Transverse colon (tissue), 4 donors: ENCODE measurements around the gene ACP7. TPM values are rescaled to one million over a fixed set of nuclear protein-coding genes. Genes with fewer than 3 reads are reported as not detected.

Source experiments
- DNase-seq: peaks from one replicate; pipeline ENCODE4 v3.0.0-alpha.2; 2019
- H3K27ac ChIP-seq, 4 donors: fragments of 200-600 bp; sonication (generic); 2 replicates each; pipeline ENCODE4 v1.5.1; 2016 to 2018; ENCODE audit warnings: inconsistent platforms in 4 of 4
- H3K27me3 ChIP-seq: fragments of 200-600 bp; sonication (generic); 2 replicates; pipeline ENCODE4 v1.5.1; 2017; ENCODE audit warnings: inconsistent platforms
- H3K36me3 ChIP-seq, 4 donors: fragments of 200-600 bp; sonication (generic); 2 replicates each; pipeline ENCODE4 v1.5.1; 2017 to 2019; ENCODE audit warnings: inconsistent platforms in 4 of 4
- H3K4me1 ChIP-seq, 4 donors: fragments of 200-600 bp; sonication (generic); 2 replicates each; pipeline ENCODE4 v1.5.1; 2017 to 2020; ENCODE audit warnings: inconsistent platforms in 4 of 4
- H3K4me3 ChIP-seq, 4 donors: fragments of 200-600 bp; sonication (generic); 1 replicate in 1 of 4; 2 replicates in 3 of 4; pipeline versions ENCODE4 v1.5.1 to v1.6.1; 2017 to 2019; ENCODE audit warnings: inconsistent platforms in 4 of 4
- H3K9me3 ChIP-seq, 2 donors: fragments of 200-600 bp; sonication (generic); 2 replicates each; pipeline ENCODE4 v1.5.1; 2017 to 2019; ENCODE audit warnings: inconsistent platforms in 2 of 2
- CTCF ChIP-seq, 5 experiments: fragments of 200-600 bp in 3 of 5; fragments of 450-650 bp in 2 of 5; sonication (generic) in 3 of 5; IDR thresholded peaks; 1 replicate in 2 of 5; 2 replicates in 3 of 5; pipeline ENCODE4 v1.5.1; 2016 to 2017; ENCODE audit warnings: antibody characterized with exemption in 5 of 5, inconsistent platforms in 3 of 5, mild to moderate bottlenecking in 2 of 5, moderate library complexity in 1 of 5
- EP300 ChIP-seq: sonication (generic); formaldehyde crosslinking; IDR thresholded peaks from one replicate; pipeline ENCODE4 v1.6.1; 2017; ENCODE audit warnings: antibody characterized with exemption, low read depth
- POLR2A ChIP-seq: fragments of 450-650 bp; IDR thresholded peaks from one replicate; pipeline ENCODE4 v1.6.1; 2016; ENCODE audit warnings: antibody characterized with exemption, mild to moderate bottlenecking, moderate library complexity
- POLR2AphosphoS5 ChIP-seq, 3 donors: sonication (generic); formaldehyde crosslinking; IDR thresholded peaks; one replicate each; pipeline ENCODE4 v1.6.1; 2016; ENCODE audit warnings: antibody characterized with exemption in 3 of 3
- WGBS, 2 donors: methylation state at CpG; one replicate each; pipeline ENCODE4 v1.1.5; 2018; ENCODE audit warnings: low coverage in 1 of 2; 5-methylcytosine and 5-hydroxymethylcytosine counted together
- in situ Hi-C, 4 donors: fragments of 200-750 bp; cut with MboI; loops; one replicate each; pipeline versions ENCODE4 v1.15.0 to v1.15.1; 2017; ENCODE audit warnings: low sequenced_read_pairs in 3 of 4, low pct_ligation_motif_present in 1 of 4, low pct_unique_long_range_greater_than_20kb in 1 of 4
- intact Hi-C: fragments of 100-400 bp; cut with DNase I; formaldehyde crosslinking; loops from one replicate; pipeline ENCODE4 v1.15.1; 2023; ENCODE audit warnings: low total_unique reads
- total RNA-seq, 4 donors: library from RNA; depleted of rRNA; stranded (reverse); fragments of >200 nt; gene quantifications; one replicate each; pipeline ENCODE4 v1.1.0, GENCODE V29; 2016

ACP7 gene
- total RNA-seq, 4 donors from 2014 or later: not detected

GRCh38 chr19:39078436-39079200 lies 5.5 kb upstream of the ACP7 start:
- no peak for DNase-seq
- no peak overlapping the region for H3K27ac ChIP-seq
- in situ Hi-C loops: no loop called here
- no peaks in the 10 kb centered on the region for H3K9me3 ChIP-seq
- WGBS, 2 donors: 45 to 69% methylated on average over 4 to 7 of the region's 7 CpGs
- peaks cover 0 to 5% (median 1%) of the 10 kb centered on the region in 4 donors for H3K4me1 ChIP-seq
- intact Hi-C loops: no loop called here
- H3K27me3 ChIP-seq: peaks cover 46% of the 10 kb centered on the region
- H3K36me3 ChIP-seq: no peaks in the 10 kb centered on the region
- no peak overlapping the region for H3K4me3 ChIP-seq
- TF ChIP-seq POLR2A (no peak), CTCF (IDR thresholded peaks at IDR 0.05) (no peak), POLR2AphosphoS5 (IDR thresholded peaks at IDR 0.05) (no peak), EP300 (no peak)

DNA sequence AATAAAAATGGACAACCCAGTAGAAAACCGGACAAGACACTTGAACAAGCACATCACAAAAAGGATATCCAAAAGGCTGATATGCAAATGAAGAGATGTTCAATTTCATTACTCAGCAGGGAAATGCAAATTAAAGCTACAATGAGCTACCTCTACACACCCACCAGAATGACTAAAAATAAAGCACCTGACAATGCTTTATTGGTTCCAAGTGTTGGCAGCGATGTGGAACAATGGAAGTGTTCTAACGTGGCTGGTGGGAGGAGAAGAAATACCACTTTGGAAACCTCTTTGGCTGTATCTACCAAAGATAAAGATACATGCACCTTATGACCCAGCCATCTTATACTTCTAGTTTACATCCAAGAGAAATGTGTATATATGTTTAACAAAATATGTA lies 3.7 kb upstream of the ACP7 start:
- WGBS, 2 donors: 0 to 39% methylated on average over 1 to 3 of the region's 3 CpGs
- intact Hi-C loops (no loop called here), in situ Hi-C loops (no loop called here)
- Histone ChIP-seq H3K27me3 (peaks cover 62% of the 10 kb centered on the region), H3K9me3 (no peaks in the 10 kb centered on the region), H3K36me3 (no peaks in the 10 kb centered on the region), H3K4me1 (peaks cover 0 to 13% (median 5%) of the 10 kb centered on the region in 4 donors), H3K27ac (no peak overlapping the region), H3K4me3 (no peak overlapping the region)
- DNase-seq: no peak
- TF ChIP-seq CTCF (IDR thresholded peaks at IDR 0.05) (no peak), POLR2A (no peak), POLR2AphosphoS5 (IDR thresholded peaks at IDR 0.05) (no peak), EP300 (no peak)

DNA sequence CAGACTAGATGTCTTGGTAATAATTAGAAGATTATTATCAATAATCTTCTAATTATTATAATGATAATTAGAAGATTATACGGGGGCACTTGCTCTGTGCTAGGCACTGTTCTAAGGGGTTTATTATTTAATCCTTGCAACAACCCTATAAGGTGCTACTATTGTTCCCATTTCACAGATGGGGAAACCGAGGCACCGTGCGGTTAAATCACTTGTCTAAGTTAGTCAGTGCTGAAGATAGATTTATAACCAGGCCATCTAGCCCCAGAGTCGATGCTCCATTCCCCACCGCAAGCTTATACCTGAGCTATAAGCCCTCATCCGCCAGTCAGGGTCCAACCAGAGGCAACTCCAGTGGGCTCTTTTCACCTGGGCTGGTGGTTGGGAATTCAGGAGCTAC lies 2.0 kb upstream of the ACP7 start:
- Histone ChIP-seq H3K4me1 (peaks cover 0 to 13% (median 5%) of the 10 kb centered on the region in 4 donors), H3K9me3 (no peaks in the 10 kb centered on the region), H3K36me3 (no peaks in the 10 kb centered on the region), H3K27me3 (peaks cover 72% of the 10 kb centered on the region), H3K27ac (no peak overlapping the region), H3K4me3 (no peak overlapping the region)
- DNase-seq: no peak
- 80 to 92% methylated on average over 3 to 7 of the region's 7 CpGs for WGBS, 2 donors
- no peak for TF ChIP-seq POLR2AphosphoS5 (IDR thresholded peaks at IDR 0.05)
- no peak for TF ChIP-seq EP300
- TF ChIP-seq POLR2A: no peak
- TF ChIP-seq CTCF (IDR thresholded peaks at IDR 0.05): no peak
- in situ Hi-C loops: no loop called here
- intact Hi-C loops: no loop called here

GRCh38 chr19:39082745-39083598 lies 1.2 kb upstream of the ACP7 start:
- intact Hi-C loops (no loop called here), in situ Hi-C loops (no loop called here)
- Histone ChIP-seq H3K4me1 (peaks cover 0 to 13% (median 5%) of the 10 kb centered on the region in 4 donors), H3K9me3 (no peaks in the 10 kb centered on the region), H3K27me3 (peaks cover 75% of the 10 kb centered on the region), H3K36me3 (no peaks in the 10 kb centered on the region), H3K27ac (no peak overlapping the region), H3K4me3 (no peak overlapping the region)
- DNase-seq: no peak
- 17 to 18% methylated on average over 5 to 15 of the region's 15 CpGs for WGBS, 2 donors
- TF ChIP-seq CTCF (IDR thresholded peaks at IDR 0.05) (no peak), POLR2A (no peak), EP300 (no peak)
